ENCODE measurements around the gene SRXN1. TPM values are rescaled to one million over a fixed set of nuclear protein-coding genes. Genes with fewer than 3 reads are reported as not detected.

The SRXN1 gene
- total and polyA plus RNA-seq, 7 experiments from 2014 or later: 0.12 to 14.8 (median 0.84) TPM

DNA sequence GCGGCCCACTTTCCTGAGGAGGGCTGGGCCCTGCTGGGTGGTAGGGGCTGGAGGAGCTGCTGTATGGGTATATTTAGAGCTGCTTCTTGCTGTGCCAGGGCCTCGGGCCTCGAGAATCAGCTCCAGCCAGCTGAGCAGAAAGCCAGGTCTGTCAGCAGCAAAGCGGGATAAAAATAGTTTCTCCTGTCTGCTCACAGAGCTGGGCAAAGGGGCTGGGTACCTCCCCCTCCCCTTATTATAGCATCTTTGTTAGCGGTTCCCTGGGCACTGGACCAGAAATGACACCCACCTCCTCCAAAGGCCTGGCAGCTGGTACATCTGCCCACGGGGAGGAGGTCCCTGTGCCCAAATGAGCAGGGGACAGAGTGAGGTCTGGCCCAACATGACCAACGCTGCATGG is 16.6 kb upstream of the SRXN1 start:
- H3K9me3 ChIP-seq (ENCODE audit: control insufficient read depth in 2 of 3, low read length in 3 of 3): no peaks in the 10 kb centered on the region
- H3K27me3 Mint-ChIP-seq: peaks cover 62 to 77% (median 69%) of the 10 kb centered on the region in 5 donors
- no peak for ATAC-seq
- DNase-seq: no peak
- peaks cover 0 to 8% (median 0%) of the 10 kb centered on the region in 7 donors for H3K4me1 Mint-ChIP-seq
- ChIA-PET POLR2A (no interaction called here), CTCF (no interaction called here)
- peaks cover 0 to 2% (median 0%) of the 10 kb centered on the region in 11 donors for H3K9me3 Mint-ChIP-seq
- no peaks in the 10 kb centered on the region for H3K36me3 Mint-ChIP-seq
- no peak overlapping the region for H3K4me3 Mint-ChIP-seq
- intact Hi-C loops (cut with micrococcal nuclease): loop anchor here in 1 of 2 donors (5.0 kb wide), 1 partner anchor 317 kb away; no protein-coding TSS in a partner anchor
- no peak overlapping the region for H3K27ac ChIP-seq (ENCODE audit: low read depth, low read length)
- no peaks in the 10 kb centered on the region for H3K4me1 ChIP-seq (ENCODE audit: control insufficient read depth in 2 of 2, insufficient read depth in 2 of 2, low read length in 2 of 2)
- H3K36me3 ChIP-seq (ENCODE audit: control insufficient read depth in 2 of 3, insufficient read depth in 3 of 3, low read length in 3 of 3): no peaks in the 10 kb centered on the region
- no peak overlapping the region for H3K4me3 ChIP-seq (ENCODE audit: low read length)
- H3K27ac Mint-ChIP-seq: no peak overlapping the region
- peaks cover 0 to 3% of the 10 kb centered on the region in 2 donors for H3K27me3 ChIP-seq (ENCODE audit: control insufficient read depth in 2 of 2, insufficient read depth in 2 of 2, low read length in 2 of 2)

DNA sequence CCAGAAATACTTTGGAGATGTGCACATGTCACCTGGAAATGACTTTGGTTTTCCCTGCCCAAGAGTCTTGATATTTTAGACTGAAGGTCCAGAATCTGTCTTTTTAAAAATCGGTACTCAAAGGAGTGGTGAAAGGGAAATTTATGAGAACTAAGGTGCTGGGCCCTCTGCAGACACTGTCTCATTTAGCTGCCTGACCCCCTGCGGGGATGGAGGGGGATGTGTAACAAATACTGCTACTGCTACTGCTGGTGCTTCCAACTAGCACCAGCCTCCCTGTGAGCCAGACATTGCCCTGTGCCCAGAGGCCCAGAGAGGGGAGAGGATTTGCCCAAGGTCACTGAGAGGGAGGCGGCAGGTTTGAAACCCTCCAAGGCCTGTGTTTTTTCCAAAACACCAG is 15.6 kb upstream of the SRXN1 start:
- ChIA-PET POLR2A (no interaction called here), CTCF (no interaction called here)
- no peak overlapping the region for H3K4me3 ChIP-seq (ENCODE audit: low read length)
- H3K36me3 ChIP-seq (ENCODE audit: control insufficient read depth in 2 of 3, insufficient read depth in 3 of 3, low read length in 3 of 3): no peaks in the 10 kb centered on the region
- H3K4me1 Mint-ChIP-seq: peaks cover 0 to 4% (median 0%) of the 10 kb centered on the region in 7 donors
- intact Hi-C loops (cut with micrococcal nuclease): loop anchor here in 1 of 2 donors (5.0 kb wide), 1 partner anchor 316 kb away; no protein-coding TSS in a partner anchor
- no peaks in the 10 kb centered on the region for H3K36me3 Mint-ChIP-seq
- peaks cover 0 to 3% of the 10 kb centered on the region in 2 donors for H3K27me3 ChIP-seq (ENCODE audit: control insufficient read depth in 2 of 2, insufficient read depth in 2 of 2, low read length in 2 of 2)
- no peak for ATAC-seq
- H3K4me3 Mint-ChIP-seq: no peak overlapping the region
- DNase-seq: no peak
- H3K9me3 Mint-ChIP-seq: peaks cover 0 to 2% (median 0%) of the 10 kb centered on the region in 11 donors
- H3K27me3 Mint-ChIP-seq: peaks cover 60 to 71% (median 64%) of the 10 kb centered on the region in 5 donors
- no peak overlapping the region for H3K27ac ChIP-seq (ENCODE audit: low read depth, low read length)
- no peaks in the 10 kb centered on the region for H3K9me3 ChIP-seq (ENCODE audit: control insufficient read depth in 2 of 3, low read length in 3 of 3)
- no peaks in the 10 kb centered on the region for H3K4me1 ChIP-seq (ENCODE audit: control insufficient read depth in 2 of 2, insufficient read depth in 2 of 2, low read length in 2 of 2)
- H3K27ac Mint-ChIP-seq: no peak overlapping the region

- H3K27me3 Mint-ChIP-seq: peaks cover 59 to 72% (median 64%) of the 10 kb centered on the region in 5 donors
- Histone ChIP-seq H3K27ac (ENCODE audit: low read depth, low read length) (no peak overlapping the region), H3K4me1 (ENCODE audit: control insufficient read depth in 2 of 2, insufficient read depth in 2 of 2, low read length in 2 of 2) (no peaks in the 10 kb centered on the region), H3K9me3 (ENCODE audit: control insufficient read depth in 2 of 3, low read length in 3 of 3) (no peaks in the 10 kb centered on the region), H3K4me3 (ENCODE audit: low read length) (no peak overlapping the region), H3K36me3 (ENCODE audit: control insufficient read depth in 2 of 3, insufficient read depth in 3 of 3, low read length in 3 of 3) (no peaks in the 10 kb centered on the region), H3K27me3 (ENCODE audit: control insufficient read depth in 2 of 2, insufficient read depth in 2 of 2, low read length in 2 of 2) (peaks cover 0 to 3% of the 10 kb centered on the region in 2 donors)
- H3K4me1 Mint-ChIP-seq: peaks cover 0 to 8% (median 0%) of the 10 kb centered on the region in 7 donors
- no peak for DNase-seq
- CTCF ChIA-PET: no interaction called here
- intact Hi-C loops (cut with micrococcal nuclease): loop anchor here in 1 of 2 donors (5.0 kb wide), 1 partner anchor 316 kb away; no protein-coding TSS in a partner anchor
- no peak overlapping the region for H3K4me3 Mint-ChIP-seq
- H3K36me3 Mint-ChIP-seq: no peaks in the 10 kb centered on the region
- H3K9me3 Mint-ChIP-seq: peaks cover 0 to 2% (median 0%) of the 10 kb centered on the region in 11 donors
- POLR2A ChIA-PET: no interaction called here
- ATAC-seq: no peak
- H3K27ac Mint-ChIP-seq: no peak overlapping the region
Measured at GRCh38 chr20:668050-668449, 15.1 kb upstream of the SRXN1 start.

DNA sequence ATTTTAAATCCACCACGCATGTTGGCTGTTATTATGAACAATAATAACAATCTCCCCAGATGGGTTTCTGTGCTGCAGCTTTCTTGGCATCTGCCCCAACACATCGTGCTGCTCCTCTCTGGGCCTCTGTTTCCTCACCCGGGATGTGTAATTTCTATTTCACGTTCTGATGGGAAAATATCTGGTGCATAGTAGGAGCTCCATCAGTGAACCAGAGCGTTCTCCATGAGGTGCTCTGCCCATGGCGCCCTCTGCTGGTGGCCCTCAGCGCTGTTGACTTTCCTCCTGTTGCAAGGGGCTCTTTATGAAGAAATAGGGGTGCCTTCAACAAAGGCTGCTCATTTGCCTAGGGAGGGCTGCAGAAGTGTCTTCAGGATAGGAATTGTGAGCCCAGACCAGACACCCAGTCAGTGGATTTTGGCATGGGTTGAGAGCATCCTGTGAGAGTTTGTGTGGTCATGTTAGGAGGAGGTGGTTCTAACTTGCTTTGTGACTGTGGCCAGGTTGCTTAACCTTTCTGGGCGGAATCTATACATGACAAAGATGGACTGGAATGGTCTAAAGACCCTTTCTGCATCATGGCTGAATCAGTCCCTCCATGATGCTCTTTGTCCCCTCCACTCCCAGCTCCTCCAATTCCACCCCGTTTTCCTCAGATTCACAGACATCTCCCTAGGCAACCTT is 14.5 kb upstream of the SRXN1 start:
- Histone ChIP-seq H3K4me3 (ENCODE audit: low read length) (no peak overlapping the region), H3K36me3 (ENCODE audit: control insufficient read depth in 2 of 3, insufficient read depth in 3 of 3, low read length in 3 of 3) (no peaks in the 10 kb centered on the region), H3K4me1 (ENCODE audit: control insufficient read depth in 2 of 2, insufficient read depth in 2 of 2, low read length in 2 of 2) (no peaks in the 10 kb centered on the region), H3K9me3 (ENCODE audit: control insufficient read depth in 2 of 3, low read length in 3 of 3) (no peaks in the 10 kb centered on the region), H3K27me3 (ENCODE audit: control insufficient read depth in 2 of 2, insufficient read depth in 2 of 2, low read length in 2 of 2) (peaks cover 0 to 6% of the 10 kb centered on the region in 2 donors), H3K27ac (ENCODE audit: low read depth, low read length) (no peak overlapping the region)
- intact Hi-C loops (cut with micrococcal nuclease): loop anchor here in 1 of 2 donors (1.0 to 5.0 kb wide), 3 partner anchors 15 to 315 kb away; partner anchors contain the start of gene SRXN1
- ATAC-seq (peak; percentile 55), DNase-seq (peak in 2 of 9 donors; percentile 21 to 69)
- ChIA-PET POLR2A (no interaction called here), CTCF (interaction anchor here (0.5 kb wide), 1 partner anchor 185 kb away, joined by 3 read pairs; no protein-coding TSS in a partner anchor)
- H3K9me3 Mint-ChIP-seq: peaks cover 0 to 2% (median 0%) of the 10 kb centered on the region in 11 donors
- peaks cover 0 to 13% (median 0%) of the 10 kb centered on the region in 7 donors for H3K4me1 Mint-ChIP-seq
- H3K36me3 Mint-ChIP-seq: no peaks in the 10 kb centered on the region
- peaks cover 59 to 73% (median 64%) of the 10 kb centered on the region in 5 donors for H3K27me3 Mint-ChIP-seq
- H3K4me3 Mint-ChIP-seq: no peak overlapping the region
- H3K27ac Mint-ChIP-seq: no peak overlapping the region

DNA sequence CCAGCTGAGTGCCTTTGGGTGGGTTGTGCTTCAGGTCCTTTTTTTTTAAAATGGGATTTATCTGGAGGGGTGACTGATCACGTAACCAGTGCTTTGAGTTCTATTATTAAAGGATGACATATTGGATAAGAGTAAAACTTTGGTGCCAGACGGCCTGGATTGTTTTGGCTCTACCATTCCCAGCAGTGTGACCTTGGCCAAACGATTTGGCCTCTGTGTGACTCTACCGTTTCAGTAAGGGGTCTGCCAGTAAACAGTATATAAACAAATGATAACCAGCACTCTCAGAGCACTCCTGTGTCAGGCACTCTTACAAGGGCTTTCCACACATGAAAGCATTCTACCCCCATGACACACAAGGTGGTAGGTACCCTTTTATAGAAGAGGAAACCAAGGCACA is 13.9 kb upstream of the SRXN1 start:
- Mint-ChIP-seq H3K27ac (no peak overlapping the region), H3K36me3 (no peaks in the 10 kb centered on the region), H3K4me3 (no peak overlapping the region), H3K9me3 (peaks cover 0 to 3% (median 0%) of the 10 kb centered on the region in 11 donors), H3K27me3 (peaks cover 60 to 71% (median 62%) of the 10 kb centered on the region in 5 donors), H3K4me1 (peaks cover 0 to 13% (median 0%) of the 10 kb centered on the region in 7 donors)
- Histone ChIP-seq H3K27ac (ENCODE audit: low read depth, low read length) (no peak overlapping the region), H3K4me3 (ENCODE audit: low read length) (no peak overlapping the region), H3K36me3 (ENCODE audit: control insufficient read depth in 2 of 3, insufficient read depth in 3 of 3, low read length in 3 of 3) (no peaks in the 10 kb centered on the region), H3K4me1 (ENCODE audit: control insufficient read depth in 2 of 2, insufficient read depth in 2 of 2, low read length in 2 of 2) (no peaks in the 10 kb centered on the region), H3K27me3 (ENCODE audit: control insufficient read depth in 2 of 2, insufficient read depth in 2 of 2, low read length in 2 of 2) (peaks cover 0 to 6% of the 10 kb centered on the region in 2 donors), H3K9me3 (ENCODE audit: control insufficient read depth in 2 of 3, low read length in 3 of 3) (no peaks in the 10 kb centered on the region)
- POLR2A ChIA-PET: no interaction called here
- ATAC-seq: no peak
- no peak for DNase-seq
- CTCF ChIA-PET: no interaction called here
- intact Hi-C loops (cut with micrococcal nuclease): loop anchor here in 1 of 2 donors (1.0 to 5.0 kb wide), 3 partner anchors 14 to 315 kb away; partner anchors contain the start of gene SRXN1

DNA sequence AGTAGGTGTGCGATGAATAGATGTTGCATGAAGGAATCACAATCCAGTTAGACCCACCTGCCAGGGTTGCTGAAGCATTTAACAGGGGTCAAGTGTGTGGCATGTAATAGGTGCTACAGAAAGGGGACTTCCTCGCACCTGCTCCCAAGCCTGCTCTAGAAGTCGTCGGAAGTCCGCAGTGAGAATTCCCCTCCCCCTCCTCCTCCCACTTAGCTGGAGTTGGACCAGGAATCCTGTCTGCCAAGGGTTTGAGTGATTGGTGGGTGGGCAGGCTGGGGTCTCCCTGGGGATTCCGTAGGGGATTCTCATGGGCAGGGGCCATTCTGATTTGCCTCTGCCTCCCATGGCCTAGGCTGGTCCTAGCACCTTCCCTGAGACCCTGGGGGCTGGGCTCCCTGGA is 12.3 kb upstream of the SRXN1 start:
- H3K4me1 ChIP-seq (ENCODE audit: control insufficient read depth in 2 of 2, insufficient read depth in 2 of 2, low read length in 2 of 2): no peaks in the 10 kb centered on the region
- Mint-ChIP-seq H3K27ac (no peak overlapping the region), H3K27me3 (peaks cover 60 to 72% (median 68%) of the 10 kb centered on the region in 5 donors), H3K9me3 (peaks cover 0 to 5% (median 0%) of the 10 kb centered on the region in 11 donors), H3K4me3 (no peak overlapping the region), H3K4me1 (peaks cover 0 to 15% (median 0%) of the 10 kb centered on the region in 7 donors), H3K36me3 (no peaks in the 10 kb centered on the region)
- no peak for DNase-seq
- ChIA-PET CTCF (interaction anchor here (0.6 kb wide), 1 partner anchor 366 kb away, joined by 3 read pairs; no protein-coding TSS in a partner anchor), POLR2A (no interaction called here)
- no peaks in the 10 kb centered on the region for H3K9me3 ChIP-seq (ENCODE audit: control insufficient read depth in 2 of 3, low read length in 3 of 3)
- H3K27ac ChIP-seq (ENCODE audit: low read depth, low read length): no peak overlapping the region
- H3K27me3 ChIP-seq (ENCODE audit: control insufficient read depth in 2 of 2, insufficient read depth in 2 of 2, low read length in 2 of 2): peaks cover 0 to 6% of the 10 kb centered on the region in 2 donors
- H3K4me3 ChIP-seq (ENCODE audit: low read length): no peak overlapping the region
- no peak for ATAC-seq
- H3K36me3 ChIP-seq (ENCODE audit: control insufficient read depth in 2 of 3, insufficient read depth in 3 of 3, low read length in 3 of 3): no peaks in the 10 kb centered on the region
- intact Hi-C loops (cut with micrococcal nuclease): loop anchor here in 1 of 2 donors (5.0 kb wide), 1 partner anchor 313 kb away; no protein-coding TSS in a partner anchor
